Heart left ventricle (tissue), 13 donors: ENCODE measurements around the gene CACNA1C.

Source experiments
- CTCF ChIP-seq, 12 donors: fragments of 200-600 bp; sonication (generic) in 4 of 12; IDR thresholded peaks; one replicate each; pipeline versions ENCODE4 v1.5.0 to v1.8.0; 2018 to 2022; ENCODE audit warnings: antibody characterized with exemption in 12 of 12, mild to moderate bottlenecking in 5 of 12
- POLR2A ChIP-seq, 2 donors: fragments of 450-650 bp; IDR thresholded peaks; one replicate each; pipeline ENCODE4 v1.6.1; 2017; ENCODE audit warnings: antibody characterized with exemption in 2 of 2, mild to moderate bottlenecking in 2 of 2, moderate library complexity in 2 of 2
- donor health status: ischemic (EF 13 %, LVEDD 7.1; RV severe dilation, severe dysfunction).
- donor health status: DM: no; HTN: yes; CAD: no.
- donor health status: DM: no; HTN: no; CAD: no.
- donor health status: ischemic (EF 25% LVEDD 6.9; RV normal size, moderate dysfunction).
- donor health status: ischemic (EF 25% LVEDD 5.7; RV mildly dilated, moderate dysfunction).
- donor health status: ischemic (EF 35%, LVEDD 5.7; RV mildly dilated, moderate dysfunction).
- donor health status: nonischemic (EF 11% LVEDD 7.7; RV severe dilation, severe dysfunction).
- donor health status: DM: yes; HTN: yes; CAD: no.
- donor health status: PGD.
- donor health status: ischemic (EF 29% LVEDD 5.4; RV normal size, mild dysfunction).
- donor health status: nonischemic (EF 23%, LVEDD 6.1; RV moderate dilation, normal function).

GRCh38 chr12:2431810-2432209, 379.0 kb downstream of the CACNA1C start:
- TF ChIP-seq CTCF (IDR thresholded peaks at IDR 0.05) = no peak
- no peak for TF ChIP-seq POLR2A (IDR thresholded peaks at IDR 0.05)
